Neural cell (in vitro differentiated cells): ENCODE data around the gene CLK4.

ENCODE experiments used
- CTCF ChIP-seq: fragments of 450-650 bp; IDR thresholded peaks from 2 replicates; pipeline ENCODE4 v1.5.1; 2014; ENCODE audit warnings: antibody characterized with exemption, mild to moderate bottlenecking, moderate library complexity; ENCODE audit not compliant: poor library complexity, severe bottlenecking
- EP300 ChIP-seq: fragments of 450-650 bp; conservative IDR thresholded peaks from 2 replicates; pipeline ENCODE4 v1.6.1; 2014; ENCODE audit warnings: antibody characterized with exemption, mild to moderate bottlenecking, moderate library complexity; ENCODE audit not compliant: poor library complexity, severe bottlenecking
- EZH2 ChIP-seq: fragments of 200-600, 300-800 bp; shearing (Covaris generic), sonication (generic); IDR thresholded peaks from 2 replicates; pipeline ENCODE4 v1.6.1; 2014; ENCODE audit warnings: antibody characterized with exemption, low read length, borderline replicate concordance, mild to moderate bottlenecking; ENCODE audit not compliant: insufficient read depth, poor library complexity, severe bottlenecking
- MXI1 ChIP-seq: fragments of 450-650 bp; conservative IDR thresholded peaks from 2 replicates; pipeline ENCODE4 v1.6.1; 2014; ENCODE audit warnings: antibody characterized with exemption, mild to moderate bottlenecking; ENCODE audit not compliant: poor library complexity, severe bottlenecking
- POLR2AphosphoS5 ChIP-seq: IDR thresholded peaks from 2 replicates; pipeline ENCODE4 v1.6.1; 2012
- RAD21 ChIP-seq: fragments of 450-650 bp; conservative IDR thresholded peaks from 2 replicates; pipeline ENCODE4 v1.6.1; 2014; ENCODE audit warnings: antibody characterized with exemption, mild to moderate bottlenecking, moderate library complexity
- REST ChIP-seq: IDR thresholded peaks from 2 replicates; pipeline ENCODE4 v1.6.1; 2012; ENCODE audit warnings: borderline replicate concordance
- TAF1 ChIP-seq: IDR thresholded peaks from 2 replicates; pipeline ENCODE4 v1.6.1; 2012; ENCODE audit warnings: low read depth

DNA sequence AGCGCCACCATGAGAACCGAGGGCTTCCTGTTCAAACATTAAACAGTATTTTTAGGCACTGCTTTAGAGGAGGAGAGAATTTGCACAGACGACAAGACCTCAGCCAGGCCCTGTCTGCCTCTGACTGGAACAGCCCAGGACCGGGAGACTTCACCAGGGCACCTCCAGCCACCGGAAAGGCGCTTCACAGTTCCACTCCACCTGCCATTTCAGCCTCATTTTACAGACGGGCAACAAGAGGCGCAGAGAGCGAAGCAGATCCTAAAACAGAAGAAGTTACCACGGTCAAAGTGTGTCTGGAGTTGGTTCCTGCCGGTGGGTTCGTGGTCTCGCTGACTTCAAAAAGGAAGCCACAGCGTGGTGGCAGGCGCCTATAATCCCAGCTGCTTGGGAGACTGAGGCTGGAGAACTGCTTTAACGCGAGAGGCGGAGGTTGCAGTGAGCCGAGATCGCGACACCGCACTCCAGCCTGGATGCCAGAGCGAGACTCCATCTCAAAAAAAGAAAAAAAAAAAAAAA is 65.0 kb downstream of the CLK4 start:
- TF ChIP-seq POLR2AphosphoS5 (no peak), CTCF (no peak), REST (no peak), TAF1 (no peak), RAD21 (no peak), EP300 (no peak), EZH2 (no peak), MXI1 (no peak)
